ENCODE data around the gene PRR20G. TPM values are rescaled to one million over a fixed set of nuclear protein-coding genes. Genes with fewer than 3 reads are reported as not detected.

Gene PRR20G
- total RNA-seq, 1 experiment from 2014 or later = 0.30 TPM

DNA sequence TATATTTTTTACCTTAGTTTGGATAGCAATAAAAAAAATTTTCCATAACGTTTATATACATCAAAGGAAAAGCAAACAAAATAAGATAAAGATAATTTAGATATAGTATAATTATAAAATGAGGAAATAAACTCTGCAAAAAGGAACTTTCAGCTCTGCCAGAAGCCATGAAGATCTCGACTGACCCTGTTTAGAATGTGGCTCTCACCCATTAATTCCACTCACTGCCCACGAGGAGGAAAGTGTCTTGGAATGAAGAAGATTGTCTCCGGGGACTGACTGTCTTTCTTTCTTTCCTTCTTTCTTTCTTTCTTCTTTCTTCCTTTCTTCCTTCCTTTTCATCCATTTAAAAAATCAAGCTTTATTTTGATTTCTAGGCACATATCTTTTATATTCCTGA lies 20.1 kb upstream of the PRR20G start:
- H3K36me3 ChIP-seq (ENCODE audit: control insufficient read depth in 1 of 2, insufficient read depth in 2 of 2, low read length in 2 of 2) = no peaks in the 10 kb centered on the region
- intact Hi-C loops (cut with micrococcal nuclease) = no loop called here
- peaks cover 22% of the 10 kb centered on the region; the same call in 1 of the 2 replicates for H3K27me3 ChIP-seq (ENCODE audit: insufficient read depth, low read length)
- no peaks in the 10 kb centered on the region for H3K9me2 ChIP-seq (ENCODE audit: insufficient read depth)
- no peak overlapping the region for H3K27ac ChIP-seq (ENCODE audit: low read depth, low read length)
- BruUV-seq (replicated peaks) = no TSS peak
- no peaks in the 10 kb centered on the region for H3K79me2 ChIP-seq (ENCODE audit: insufficient read depth, low read length)
- no peaks in the 10 kb centered on the region for H3K9me3 ChIP-seq (ENCODE audit: control insufficient read depth in 1 of 2, insufficient read depth in 1 of 2, low read depth in 1 of 2, low read length in 2 of 2)
- no peaks in the 10 kb centered on the region for H4K20me1 ChIP-seq (ENCODE audit: insufficient read depth)
- ChIA-PET CTCF (no interaction called here), POLR2A (no interaction called here), RAD21 (ENCODE audit: low non-redundant PET in 1 of 2, low total read pairs in 2 of 2, uncharacterized antibody in 2 of 2, unreplicated experiment in 2 of 2) (no interaction called here)
- DNase-seq (ENCODE audit: low read depth, low spot score) (no peak), ATAC-seq (no peak)
- TF ChIP-seq SP1 (IDR thresholded peaks at IDR 0.05; ENCODE audit: low read depth) (no peak), YY1 (IDR thresholded peaks at IDR 0.05; ENCODE audit: extremely low read depth, insufficient replicate concordance, low read depth, low read length) (no peak), EZH2phosphoT487 (IDR thresholded peaks at IDR 0.05; ENCODE audit: borderline replicate concordance) (no peak), CEBPB (IDR thresholded peaks at IDR 0.05; ENCODE audit: low read depth) (no peak), SIN3A (IDR thresholded peaks at IDR 0.05; ENCODE audit: low read depth) (no peak), POLR2A (IDR thresholded peaks at IDR 0.05; ENCODE audit: borderline replicate concordance, extremely low read depth, insufficient read depth, insufficient read length) (no peak), RAD21 (IDR thresholded peaks at IDR 0.05; ENCODE audit: low read depth) (no peak), JUND (IDR thresholded peaks at IDR 0.05) (no peak), CBX3 (IDR thresholded peaks at IDR 0.05; ENCODE audit: low read depth) (no peak), FOSL1 (IDR thresholded peaks at IDR 0.05; ENCODE audit: low read depth) (no peak), SRF (IDR thresholded peaks at IDR 0.05; ENCODE audit: low read depth) (no peak)
- TF ChIP-seq, protein P1, sequence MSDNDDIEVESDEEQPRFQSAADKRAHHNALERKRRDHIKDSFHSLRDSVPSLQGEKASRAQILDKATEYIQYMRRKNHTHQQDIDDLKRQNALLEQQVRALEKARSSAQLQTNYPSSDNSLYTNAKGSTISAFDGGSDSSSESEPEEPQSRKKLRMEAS (IDR thresholded peaks at IDR 0.05) = no peak
- TF ChIP-seq, protein P2, sequence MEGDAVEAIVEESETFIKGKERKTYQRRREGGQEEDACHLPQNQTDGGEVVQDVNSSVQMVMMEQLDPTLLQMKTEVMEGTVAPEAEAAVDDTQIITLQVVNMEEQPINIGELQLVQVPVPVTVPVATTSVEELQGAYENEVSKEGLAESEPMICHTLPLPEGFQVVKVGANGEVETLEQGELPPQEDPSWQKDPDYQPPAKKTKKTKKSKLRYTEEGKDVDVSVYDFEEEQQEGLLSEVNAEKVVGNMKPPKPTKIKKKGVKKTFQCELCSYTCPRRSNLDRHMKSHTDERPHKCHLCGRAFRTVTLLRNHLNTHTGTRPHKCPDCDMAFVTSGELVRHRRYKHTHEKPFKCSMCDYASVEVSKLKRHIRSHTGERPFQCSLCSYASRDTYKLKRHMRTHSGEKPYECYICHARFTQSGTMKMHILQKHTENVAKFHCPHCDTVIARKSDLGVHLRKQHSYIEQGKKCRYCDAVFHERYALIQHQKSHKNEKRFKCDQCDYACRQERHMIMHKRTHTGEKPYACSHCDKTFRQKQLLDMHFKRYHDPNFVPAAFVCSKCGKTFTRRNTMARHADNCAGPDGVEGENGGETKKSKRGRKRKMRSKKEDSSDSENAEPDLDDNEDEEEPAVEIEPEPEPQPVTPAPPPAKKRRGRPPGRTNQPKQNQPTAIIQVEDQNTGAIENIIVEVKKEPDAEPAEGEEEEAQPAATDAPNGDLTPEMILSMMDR (IDR thresholded peaks at IDR 0.05 in 2 of 3, conservative IDR thresholded peaks at IDR 0.05 in 1 of 3; ENCODE audit: borderline replicate concordance in 1 of 3, insufficient read depth in 1 of 3, low read depth in 2 of 3, low read length in 2 of 3) = no peak
- TF ChIP-seq, protein P3, sequence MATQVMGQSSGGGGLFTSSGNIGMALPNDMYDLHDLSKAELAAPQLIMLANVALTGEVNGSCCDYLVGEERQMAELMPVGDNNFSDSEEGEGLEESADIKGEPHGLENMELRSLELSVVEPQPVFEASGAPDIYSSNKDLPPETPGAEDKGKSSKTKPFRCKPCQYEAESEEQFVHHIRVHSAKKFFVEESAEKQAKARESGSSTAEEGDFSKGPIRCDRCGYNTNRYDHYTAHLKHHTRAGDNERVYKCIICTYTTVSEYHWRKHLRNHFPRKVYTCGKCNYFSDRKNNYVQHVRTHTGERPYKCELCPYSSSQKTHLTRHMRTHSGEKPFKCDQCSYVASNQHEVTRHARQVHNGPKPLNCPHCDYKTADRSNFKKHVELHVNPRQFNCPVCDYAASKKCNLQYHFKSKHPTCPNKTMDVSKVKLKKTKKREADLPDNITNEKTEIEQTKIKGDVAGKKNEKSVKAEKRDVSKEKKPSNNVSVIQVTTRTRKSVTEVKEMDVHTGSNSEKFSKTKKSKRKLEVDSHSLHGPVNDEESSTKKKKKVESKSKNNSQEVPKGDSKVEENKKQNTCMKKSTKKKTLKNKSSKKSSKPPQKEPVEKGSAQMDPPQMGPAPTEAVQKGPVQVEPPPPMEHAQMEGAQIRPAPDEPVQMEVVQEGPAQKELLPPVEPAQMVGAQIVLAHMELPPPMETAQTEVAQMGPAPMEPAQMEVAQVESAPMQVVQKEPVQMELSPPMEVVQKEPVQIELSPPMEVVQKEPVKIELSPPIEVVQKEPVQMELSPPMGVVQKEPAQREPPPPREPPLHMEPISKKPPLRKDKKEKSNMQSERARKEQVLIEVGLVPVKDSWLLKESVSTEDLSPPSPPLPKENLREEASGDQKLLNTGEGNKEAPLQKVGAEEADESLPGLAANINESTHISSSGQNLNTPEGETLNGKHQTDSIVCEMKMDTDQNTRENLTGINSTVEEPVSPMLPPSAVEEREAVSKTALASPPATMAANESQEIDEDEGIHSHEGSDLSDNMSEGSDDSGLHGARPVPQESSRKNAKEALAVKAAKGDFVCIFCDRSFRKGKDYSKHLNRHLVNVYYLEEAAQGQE (IDR thresholded peaks at IDR 0.05; ENCODE audit: low read depth) = no peak
- TF ChIP-seq, protein P4, sequence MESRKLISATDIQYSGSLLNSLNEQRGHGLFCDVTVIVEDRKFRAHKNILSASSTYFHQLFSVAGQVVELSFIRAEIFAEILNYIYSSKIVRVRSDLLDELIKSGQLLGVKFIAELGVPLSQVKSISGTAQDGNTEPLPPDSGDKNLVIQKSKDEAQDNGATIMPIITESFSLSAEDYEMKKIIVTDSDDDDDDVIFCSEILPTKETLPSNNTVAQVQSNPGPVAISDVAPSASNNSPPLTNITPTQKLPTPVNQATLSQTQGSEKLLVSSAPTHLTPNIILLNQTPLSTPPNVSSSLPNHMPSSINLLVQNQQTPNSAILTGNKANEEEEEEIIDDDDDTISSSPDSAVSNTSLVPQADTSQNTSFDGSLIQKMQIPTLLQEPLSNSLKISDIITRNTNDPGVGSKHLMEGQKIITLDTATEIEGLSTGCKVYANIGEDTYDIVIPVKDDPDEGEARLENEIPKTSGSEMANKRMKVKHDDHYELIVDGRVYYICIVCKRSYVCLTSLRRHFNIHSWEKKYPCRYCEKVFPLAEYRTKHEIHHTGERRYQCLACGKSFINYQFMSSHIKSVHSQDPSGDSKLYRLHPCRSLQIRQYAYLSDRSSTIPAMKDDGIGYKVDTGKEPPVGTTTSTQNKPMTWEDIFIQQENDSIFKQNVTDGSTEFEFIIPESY (IDR thresholded peaks at IDR 0.05; ENCODE audit: extremely low read depth, insufficient replicate concordance, low read length) = no peak
- peaks cover 10 to 16% of the 10 kb centered on the region in 2 experiments for H3K4me1 ChIP-seq (ENCODE audit: control insufficient read depth in 1 of 2, insufficient read depth in 2 of 2, low read length in 2 of 2)
- no peak overlapping the region for H3K4me2 ChIP-seq (ENCODE audit: low read length)
- no peak overlapping the region for H2AFZ ChIP-seq (ENCODE audit: low read depth, low read length, poor library complexity, severe bottlenecking)
- H3K9ac ChIP-seq (ENCODE audit: low read length) = no peak overlapping the region
- no peak overlapping the region for H3K4me3 ChIP-seq (replicated peaks in 1 of 2; ENCODE audit: low read depth in 1 of 2, low read length in 2 of 2)
